Naive thymus-derived CD8-positive, alpha-beta T cell (primary cell): ENCODE measurements around the gene VMA21. TPM values are rescaled to one million over a fixed set of nuclear protein-coding genes. Genes with fewer than 3 reads are reported as not detected.

ENCODE experiments used
- ATAC-seq, 2 donors: fragments of 150-1000 bp; cut with Tn5 transposase in 1 of 2; sonication (Bioruptor Pico), chemical (Tn5 transposase) in 1 of 2; 1 replicate in 1 of 2; 2 replicates in 1 of 2; pipeline ENCODE4 v1.10.0; 2021; ENCODE audit warnings: mild to moderate bottlenecking in 2 of 2, moderate library complexity in 2 of 2
- POLR2A ChIA-PET: fragments of 350-600 bp; sonication (Branson Sonifier 250); formaldehyde crosslinking; loops from one replicate; lab custom pipeline; 2021; ENCODE audit warnings: antibody characterized with exemption; lab: Charles Lee
- DNase-seq, 10 donors: peaks; one replicate each; pipeline versions ENCODE4 v3.0.0 to v3.0.0-alpha.2; 2020 to 2022
- H3K27ac Mint-ChIP-seq, 10 donors: one replicate each; pipeline ENCODE4 v1.8.0; 2020 to 2022; ENCODE audit warnings: mild to moderate bottlenecking in 10 of 10, mixed read lengths in 10 of 10, moderate library complexity in 4 of 10, inconsistent platforms in 1 of 10
- H3K27me3 Mint-ChIP-seq, 5 donors: one replicate each; pipeline ENCODE4 v1.8.0; 2021 to 2022; ENCODE audit warnings: mixed read lengths in 5 of 5
- H3K36me3 Mint-ChIP-seq, 3 donors: one replicate each; pipeline ENCODE4 v1.8.0; 2020 to 2022; ENCODE audit warnings: mixed read lengths in 3 of 3, mild to moderate bottlenecking in 2 of 3, inconsistent platforms in 1 of 3
- H3K4me1 Mint-ChIP-seq, 4 donors: one replicate each; pipeline ENCODE4 v1.8.0; 2021 to 2022; ENCODE audit warnings: mixed read lengths in 4 of 4
- H3K4me3 Mint-ChIP-seq, 10 donors: one replicate each; pipeline ENCODE4 v1.8.0; 2020 to 2022; ENCODE audit warnings: mild to moderate bottlenecking in 10 of 10, mixed read lengths in 10 of 10, moderate library complexity in 6 of 10, inconsistent platforms in 1 of 10
- H3K9me3 Mint-ChIP-seq, 9 donors: one replicate each; pipeline ENCODE4 v1.8.0; 2020 to 2022; ENCODE audit warnings: mixed read lengths in 9 of 9, mild to moderate bottlenecking in 3 of 9, inconsistent platforms in 1 of 9, moderate library complexity in 1 of 9
- polyA plus RNA-seq, 3 donors: library from polyadenylated mRNA; unstranded; fragments of 300-500 nt; fragmentation: Illumina TruSeq; gene quantifications; one replicate each; pipeline ENCODE4 v1.2.3, GENCODE V29; 2021
- total RNA-seq, 8 experiments: library from RNA in 2 of 8; stranded (reverse) in 2 of 8; gene quantifications; one replicate each; pipeline ENCODE4 v1.2.3 and lab custom pipeline; 2021 to 2026

Gene VMA21
- total RNA-seq (10 to 100 TPM; 30.4 to 32.2 TPM), polyA plus RNA-seq (10 to 100 TPM; 32.4 to 37.0 (median 36.6) TPM), total RNA-seq (lab: John Stamatoyannopoulos, UW) (47.2 to 166 (median 90.7) reads per million in 6 experiments)

GRCh38 chrX:151396825-151397740 is at the start of gene VMA21:
VMA21 (plus strand) TSS chrX:151397206; CDS start chrX:151397309, 103 bp downstream.
- ATAC-seq (peak; percentile 73 to 77), DNase-seq (peak; percentile 71 to 91 (median 77))
- Mint-ChIP-seq H3K27me3 (no peaks in the 10 kb centered on the region), H3K36me3 (peaks cover 0 to 15% (median 0%) of the 10 kb centered on the region in 3 donors), H3K27ac (peak within 1 kb of the TSS; percentile 93 to 99 (median 98)), H3K4me1 (peaks cover 27 to 68% (median 60%) of the 10 kb centered on the region in 4 donors), H3K4me3 (peak within 1 kb of the TSS; percentile 70 to 92 (median 90)), H3K9me3 (no peaks in the 10 kb centered on the region)
- POLR2A ChIA-PET: interaction anchor here (0.6 to 1.7 kb wide), 9 partner anchors 10 to 1459 kb away, joined by 3 to 5 read pairs (median 3); partner anchors contain the start of gene EOLA2

GRCh38 chrX:151359341-151359740 is 37.7 kb upstream of the VMA21 start:
- H3K4me3 Mint-ChIP-seq: peak overlapping the region in 2 of 10 donors; percentile 33 to 61
- H3K27me3 Mint-ChIP-seq: peaks cover 0 to 16% (median 10%) of the 10 kb centered on the region in 5 donors
- no peak overlapping the region for H3K27ac Mint-ChIP-seq
- H3K4me1 Mint-ChIP-seq: peaks cover 0 to 7% (median 1%) of the 10 kb centered on the region in 4 donors
- H3K9me3 Mint-ChIP-seq: no peaks in the 10 kb centered on the region
- DNase-seq (no peak), ATAC-seq (no peak)
- H3K36me3 Mint-ChIP-seq: no peaks in the 10 kb centered on the region
- POLR2A ChIA-PET: interaction anchor here (1.9 kb wide), 1 partner anchor 37 kb away, joined by 5 read pairs; the partner anchor contains the start of gene VMA21

- peak overlapping the region in 1 of 10 donors; percentile 10 for H3K27ac Mint-ChIP-seq
- peak overlapping the region; percentile 33 to 78 (median 62) for H3K4me3 Mint-ChIP-seq
- ATAC-seq (peak; percentile 69 to 76), DNase-seq (peak; percentile 8 to 67 (median 28))
- peaks cover 0 to 16% (median 9%) of the 10 kb centered on the region in 5 donors for H3K27me3 Mint-ChIP-seq
- no peaks in the 10 kb centered on the region for H3K36me3 Mint-ChIP-seq
- POLR2A ChIA-PET: interaction anchor here (1.9 kb wide), 1 partner anchor 36 kb away, joined by 5 read pairs; the partner anchor contains the start of gene VMA21
- no peaks in the 10 kb centered on the region for H3K9me3 Mint-ChIP-seq
- H3K4me1 Mint-ChIP-seq: peaks cover 0 to 7% (median 1%) of the 10 kb centered on the region in 4 donors
Measured at GRCh38 chrX:151359931-151360871, 36.8 kb upstream of the VMA21 start.

- H3K4me1 Mint-ChIP-seq: peaks cover 0 to 7% (median 1%) of the 10 kb centered on the region in 4 donors
- H3K36me3 Mint-ChIP-seq: no peaks in the 10 kb centered on the region
- no peak overlapping the region for H3K27ac Mint-ChIP-seq
- POLR2A ChIA-PET: no interaction called here
- no peak for DNase-seq
- peaks cover 0 to 12% (median 4%) of the 10 kb centered on the region in 5 donors for H3K27me3 Mint-ChIP-seq
- no peak overlapping the region for H3K4me3 Mint-ChIP-seq
- no peak for ATAC-seq
- H3K9me3 Mint-ChIP-seq: no peaks in the 10 kb centered on the region
Measured at GRCh38 chrX:151363316-151363715, 33.7 kb upstream of the VMA21 start.

- DNase-seq: no peak
- H3K4me3 Mint-ChIP-seq: no peak overlapping the region
- ATAC-seq: no peak
- no peaks in the 10 kb centered on the region for H3K9me3 Mint-ChIP-seq
- H3K27me3 Mint-ChIP-seq: peaks cover 0 to 12% (median 4%) of the 10 kb centered on the region in 5 donors
- POLR2A ChIA-PET: no interaction called here
- no peaks in the 10 kb centered on the region for H3K4me1 Mint-ChIP-seq
- no peaks in the 10 kb centered on the region for H3K36me3 Mint-ChIP-seq
- no peak overlapping the region for H3K27ac Mint-ChIP-seq
Measured at GRCh38 chrX:151365579-151365978, 31.4 kb upstream of the VMA21 start.

GRCh38 chrX:151370906-151371305 is 26.1 kb upstream of the VMA21 start:
- ATAC-seq (peak in 1 of 2 donors; percentile 49), DNase-seq (peak in 2 of 10 donors; percentile 5 to 6)
- no peak overlapping the region for H3K27ac Mint-ChIP-seq
- H3K9me3 Mint-ChIP-seq: no peaks in the 10 kb centered on the region
- H3K4me1 Mint-ChIP-seq: no peaks in the 10 kb centered on the region
- H3K36me3 Mint-ChIP-seq: no peaks in the 10 kb centered on the region
- no peak overlapping the region for H3K4me3 Mint-ChIP-seq
- peaks cover 6 to 17% (median 8%) of the 10 kb centered on the region in 5 donors for H3K27me3 Mint-ChIP-seq
- POLR2A ChIA-PET: no interaction called here

- Mint-ChIP-seq H3K27ac (no peak overlapping the region), H3K4me3 (no peak overlapping the region), H3K27me3 (no peaks in the 10 kb centered on the region), H3K9me3 (no peaks in the 10 kb centered on the region), H3K4me1 (peaks cover 0 to 2% (median 0%) of the 10 kb centered on the region in 4 donors), H3K36me3 (no peaks in the 10 kb centered on the region)
- DNase-seq: no peak
- no peak for ATAC-seq
- POLR2A ChIA-PET: no interaction called here
Measured at GRCh38 chrX:151384807-151385206, 12.2 kb upstream of the VMA21 start.

- Mint-ChIP-seq H3K36me3 (no peaks in the 10 kb centered on the region), H3K27me3 (no peaks in the 10 kb centered on the region), H3K27ac (no peak overlapping the region), H3K4me1 (peaks cover 0 to 2% (median 1%) of the 10 kb centered on the region in 4 donors), H3K9me3 (no peaks in the 10 kb centered on the region), H3K4me3 (no peak overlapping the region)
- ATAC-seq (no peak), DNase-seq (no peak)
- POLR2A ChIA-PET: interaction anchor here (1.1 kb wide), 1 partner anchor 10 kb away, joined by 3 read pairs; the partner anchor contains the start of gene VMA21
Measured at GRCh38 chrX:151386838-151387459, 10.1 kb upstream of the VMA21 start.

GRCh38 chrX:151391722-151392121 is 5.3 kb upstream of the VMA21 start:
- H3K27me3 Mint-ChIP-seq: no peaks in the 10 kb centered on the region
- peak overlapping the region in 2 of 10 donors; percentile 25 to 98 for H3K27ac Mint-ChIP-seq
- no peak for ATAC-seq
- no peak for DNase-seq
- POLR2A ChIA-PET: no interaction called here
- no peaks in the 10 kb centered on the region for H3K9me3 Mint-ChIP-seq
- peaks cover 9 to 30% (median 24%) of the 10 kb centered on the region in 4 donors for H3K4me1 Mint-ChIP-seq
- no peaks in the 10 kb centered on the region for H3K36me3 Mint-ChIP-seq
- H3K4me3 Mint-ChIP-seq: no peak overlapping the region

- peak overlapping the region; percentile 47 to 84 (median 74) for H3K4me3 Mint-ChIP-seq
- peaks cover 0 to under 1% (median 0%) of the 10 kb centered on the region in 3 donors for H3K36me3 Mint-ChIP-seq
- H3K9me3 Mint-ChIP-seq: no peaks in the 10 kb centered on the region
- peak overlapping the region; percentile 90 to 99 (median 96) for H3K27ac Mint-ChIP-seq
- H3K27me3 Mint-ChIP-seq: no peaks in the 10 kb centered on the region
- ATAC-seq: peak; percentile 71 to 78
- DNase-seq: peak; percentile 24 to 90 (median 74)
- POLR2A ChIA-PET: no interaction called here
- peaks cover 15 to 38% (median 36%) of the 10 kb centered on the region in 4 donors for H3K4me1 Mint-ChIP-seq
Measured at GRCh38 chrX:151393514-151393913, 3.5 kb upstream of the VMA21 start.

- ATAC-seq (peak; percentile 32 to 40), DNase-seq (peak; percentile 16 to 72 (median 36))
- peaks cover 0 to 15% (median 0%) of the 10 kb centered on the region in 3 donors for H3K36me3 Mint-ChIP-seq
- H3K4me3 Mint-ChIP-seq: peak overlapping the region; percentile 70 to 92 (median 87)
- H3K9me3 Mint-ChIP-seq: no peaks in the 10 kb centered on the region
- POLR2A ChIA-PET: interaction anchor here (0.6 to 1.7 kb wide), 9 partner anchors 9 to 1458 kb away, joined by 3 to 5 read pairs (median 3); partner anchors contain the start of gene EOLA2
- peaks cover 27 to 63% (median 57%) of the 10 kb centered on the region in 4 donors for H3K4me1 Mint-ChIP-seq
- H3K27me3 Mint-ChIP-seq: no peaks in the 10 kb centered on the region
- H3K27ac Mint-ChIP-seq: peak overlapping the region; percentile 93 to 99 (median 98)
Measured at GRCh38 chrX:151396042-151396824, 773 bp upstream of the VMA21 start.
